ENCODE measurements around the gene ZFAND3.

ZFAND3 gene

DNA sequence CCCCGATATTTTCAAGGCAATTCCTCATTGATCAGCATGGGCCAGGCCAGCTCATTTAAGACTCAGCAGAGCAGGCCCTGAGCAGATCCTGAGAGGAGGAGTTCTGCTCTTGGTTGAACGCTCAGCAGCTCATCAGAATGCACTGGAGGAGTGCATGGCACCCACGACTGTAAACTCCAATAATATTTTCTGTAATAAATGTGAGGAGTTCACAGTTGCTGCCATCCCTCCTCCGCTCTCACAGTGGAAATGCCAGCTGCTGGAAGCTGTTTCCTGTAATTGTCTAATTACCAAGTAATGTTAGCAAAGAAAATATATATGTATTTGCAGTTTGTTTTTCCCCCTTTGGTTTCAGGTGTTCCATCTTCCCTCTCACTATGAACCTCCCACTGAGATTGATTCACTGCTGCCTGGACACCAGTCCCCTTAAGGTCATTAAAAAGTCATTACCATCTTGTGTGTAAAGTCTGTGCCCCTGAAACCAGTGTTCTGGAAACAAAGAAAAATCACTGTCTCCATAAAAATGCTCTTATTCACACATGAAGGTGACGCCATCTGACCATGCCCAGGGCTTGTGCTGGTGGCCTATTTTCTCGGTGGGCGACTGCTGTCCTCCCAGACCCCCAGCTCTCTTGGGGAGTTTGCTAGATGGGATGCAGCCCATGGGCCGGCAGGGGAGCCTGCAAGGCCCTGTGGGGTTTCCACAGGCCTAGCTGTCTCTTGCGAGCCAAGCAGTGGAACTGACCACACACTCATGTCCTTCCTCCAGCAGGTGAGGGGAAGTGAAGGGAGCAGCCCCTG, 374.2 kb downstream of the ZFAND3 start:
- no peak for DNase-seq

DNA sequence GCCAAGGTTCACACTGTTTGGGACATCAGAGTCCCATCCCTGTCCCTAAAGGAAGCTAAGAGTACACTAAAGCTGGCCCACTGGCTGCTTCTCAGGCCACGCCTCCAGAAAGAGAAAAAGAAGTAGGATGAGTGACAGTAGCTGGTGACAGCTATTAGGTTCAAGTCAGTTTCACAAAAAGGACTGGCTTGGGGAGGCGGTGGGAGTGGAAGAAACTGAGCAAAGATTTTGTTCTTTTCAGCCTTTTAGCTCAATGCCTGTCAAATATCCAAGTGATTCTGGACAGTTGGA, 374.7 kb downstream of the ZFAND3 start:
- no peak for DNase-seq

DNA sequence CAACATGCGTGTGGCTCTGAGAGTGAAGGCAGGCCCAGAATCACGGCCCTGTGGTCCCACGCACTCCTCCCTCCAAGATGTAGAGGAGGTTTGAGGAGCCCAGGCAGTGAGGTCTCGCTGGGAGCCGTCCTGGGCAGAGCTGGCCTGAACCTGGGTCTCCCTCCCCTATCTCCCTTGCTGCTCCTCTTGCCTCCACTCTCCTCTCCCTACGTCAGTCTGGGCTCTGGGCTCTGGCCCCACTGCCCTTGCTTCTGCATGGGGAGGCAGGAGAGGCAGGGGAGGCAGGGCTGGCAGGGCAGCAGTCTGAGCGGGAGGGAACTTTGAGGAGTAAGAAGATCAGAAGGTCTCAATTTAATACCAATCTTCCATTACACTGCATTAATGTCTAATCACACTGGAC, 375.1 kb downstream of the ZFAND3 start:
- no peak for DNase-seq

DNA sequence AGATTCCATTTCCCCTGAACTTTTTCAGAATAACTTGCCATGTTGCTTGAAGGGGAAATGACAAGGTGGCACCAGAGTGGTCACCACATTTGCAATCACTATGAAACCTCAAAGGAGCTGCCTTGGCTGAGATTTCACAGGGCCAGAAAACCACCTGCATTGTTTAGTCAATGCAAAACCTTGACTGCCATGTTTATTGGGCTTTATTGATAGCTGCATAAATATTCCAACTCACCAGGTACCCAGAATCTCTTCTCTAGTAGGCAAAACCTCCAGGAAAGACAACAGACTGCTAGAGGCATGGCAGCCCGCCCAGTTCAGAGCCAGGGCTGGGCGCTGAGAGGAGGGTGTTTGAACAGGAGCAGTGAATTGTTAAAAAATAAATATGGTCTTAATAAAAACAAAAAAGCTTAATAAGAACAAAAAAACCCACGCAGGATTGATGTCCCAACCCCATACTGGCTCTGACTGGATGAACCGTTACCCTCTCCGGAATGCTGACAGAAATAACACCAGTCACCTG, 375.6 kb downstream of the ZFAND3 start:
- peak in 1 of 2 experiments; percentile 12 for DNase-seq

DNA sequence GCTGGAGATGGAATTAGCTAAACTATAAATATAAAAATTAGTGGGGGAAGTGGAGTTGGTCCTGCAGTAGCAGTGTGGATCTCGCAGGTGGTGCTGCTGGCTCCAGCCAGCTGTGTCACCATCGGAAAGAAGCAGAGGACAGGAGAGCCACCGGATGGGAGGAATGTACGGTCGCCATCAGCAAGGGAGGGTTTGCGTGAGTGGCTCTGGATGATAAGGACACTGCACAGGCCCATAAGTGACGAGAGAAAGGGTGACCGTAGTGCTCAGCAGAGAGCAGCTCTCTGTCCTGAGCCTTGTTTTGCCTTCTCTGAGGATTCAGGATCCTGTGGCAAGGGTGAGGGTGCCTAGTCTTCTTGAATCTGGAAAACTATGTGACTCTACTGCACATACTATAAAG, 378.7 kb downstream of the ZFAND3 start:
- DNase-seq: no peak
